HL-60/S4 (cell line): ENCODE results near the gene ZC2HC1B.
"Not testable (repeated sequence)": the region's sequence is repeated elsewhere in the genome, so short reads cannot be mapped to it uniquely, and the experiment has no call there.

Source experiments
- in situ Hi-C: fragments of 300-500 bp; cut with MboI; formaldehyde crosslinking; loops from 2 replicates; pipeline ENCODE4 v1.14.3; 2022; ENCODE audit warnings: low sequenced_read_pairs

ZC2HC1B gene

GRCh38 chr6:143864234-143864633 is at the start of gene ZC2HC1B:
TSS of gene ZC2HC1B (plus strand) at chr6:143864474. CDS start at chr6:143864540, 66 bp downstream.
- in situ Hi-C loops = no loop called here

- in situ Hi-C loops = no loop called here
These were observed 46.7 kb upstream of the ZC2HC1B start for GRCh38 chr6:143817621-143818020.

GRCh38 chr6:143821359-143821758 is 42.9 kb upstream of the ZC2HC1B start:
- in situ Hi-C loops = no loop called here

- in situ Hi-C loops = no loop called here
These were observed 41.7 kb upstream of the ZC2HC1B start for GRCh38 chr6:143822584-143823024.

- in situ Hi-C loops = no loop called here
These were observed 40.7 kb upstream of the ZC2HC1B start for GRCh38 chr6:143823548-143823947.

- in situ Hi-C loops = no loop called here
These were observed 35.7 kb upstream of the ZC2HC1B start for GRCh38 chr6:143828572-143828971.

GRCh38 chr6:143836150-143836549 is 28.1 kb upstream of the ZC2HC1B start:
- in situ Hi-C loops = no loop called here

GRCh38 chr6:143838395-143838794 is 25.9 kb upstream of the ZC2HC1B start:
- in situ Hi-C loops = no loop called here

GRCh38 chr6:143839196-143839595 is 25.1 kb upstream of the ZC2HC1B start:
- in situ Hi-C loops = no loop called here

- in situ Hi-C loops = no loop called here
These were observed 23.5 kb upstream of the ZC2HC1B start for GRCh38 chr6:143840595-143841265.

- in situ Hi-C loops = no loop called here
These were observed 21.8 kb upstream of the ZC2HC1B start for GRCh38 chr6:143842461-143842901.

GRCh38 chr6:143842902-143843676 is 21.2 kb upstream of the ZC2HC1B start, which contains the start of gene LTV1:
TSS of gene LTV1 (plus strand) at chr6:143843338. CDS start at chr6:143843478, 140 bp downstream.
- in situ Hi-C loops = no loop called here

- in situ Hi-C loops = no loop called here
These were observed 20.6 kb upstream of the ZC2HC1B start for GRCh38 chr6:143843677-143843999.

GRCh38 chr6:143844006-143844405 is 20.3 kb upstream of the ZC2HC1B start:
- in situ Hi-C loops = no loop called here

- in situ Hi-C loops = no loop called here
These were observed 19.2 kb upstream of the ZC2HC1B start for GRCh38 chr6:143845033-143845432.

- in situ Hi-C loops = not testable (repeated sequence)
These were observed 12.6 kb upstream of the ZC2HC1B start for GRCh38 chr6:143851706-143852105.

GRCh38 chr6:143855057-143855456 is 9.2 kb upstream of the ZC2HC1B start:
- in situ Hi-C loops = not testable (repeated sequence)

- in situ Hi-C loops = not testable (repeated sequence)
These were observed 7.5 kb upstream of the ZC2HC1B start for GRCh38 chr6:143856762-143857161.

- in situ Hi-C loops = no loop called here
These were observed 6.6 kb upstream of the ZC2HC1B start for GRCh38 chr6:143857651-143858050.

- in situ Hi-C loops = no loop called here
These were observed 4.2 kb upstream of the ZC2HC1B start for GRCh38 chr6:143859891-143860660.

GRCh38 chr6:143863771-143864170 is 503 bp upstream of the ZC2HC1B start:
- in situ Hi-C loops = no loop called here
